Uterus (tissue), 4 donors: ENCODE results near the gene CCDC87. TPM values are rescaled to one million over a fixed set of nuclear protein-coding genes. Genes with fewer than 3 reads are reported as not detected.

Experiments
- DNase-seq, 2 donors: peaks; one replicate each; pipeline ENCODE4 v3.0.0-alpha.2; 2019 to 2020
- H3K27ac ChIP-seq, 2 donors: fragments of 200-600 bp; sonication (generic); 1 replicate in 1 of 2; 2 replicates in 1 of 2; pipeline ENCODE4 v1.5.1; 2016 to 2018
- H3K27me3 ChIP-seq, 2 donors: fragments of 200-600 bp; sonication (generic); one replicate each; pipeline ENCODE4 v1.5.1; 2018 to 2019; ENCODE audit warnings: control low read depth in 1 of 2
- H3K36me3 ChIP-seq, 2 donors: fragments of 200-600 bp; sonication (generic); one replicate each; pipeline ENCODE4 v1.5.1; 2019; ENCODE audit warnings: control low read depth in 1 of 2
- H3K4me1 ChIP-seq, 2 donors: fragments of 200-600 bp; sonication (generic); one replicate each; pipeline ENCODE4 v1.5.1; 2018 to 2019; ENCODE audit warnings: control low read depth in 1 of 2
- H3K4me3 ChIP-seq, 2 donors: fragments of 200-600 bp; sonication (generic); 1 replicate in 1 of 2; 2 replicates in 1 of 2; pipeline ENCODE4 v1.5.1; 2018 to 2019; ENCODE audit warnings: mild to moderate bottlenecking in 1 of 2
- H3K9me3 ChIP-seq, 2 donors: fragments of 200-600 bp; sonication (generic); one replicate each; pipeline ENCODE4 v1.5.1; 2019; ENCODE audit warnings: control low read depth in 1 of 2
- CTCF ChIP-seq, 4 experiments: fragments of 200-600 bp in 2 of 4; fragments of 450-650 bp in 2 of 4; sonication (generic) in 2 of 4; IDR thresholded peaks; one replicate each; pipeline ENCODE4 v1.5.1; 2016 to 2019; ENCODE audit warnings: antibody characterized with exemption in 4 of 4, mild to moderate bottlenecking in 2 of 4, moderate library complexity in 1 of 4
- POLR2A ChIP-seq, 2 donors: fragments of 450-650 bp; IDR thresholded peaks; one replicate each; pipeline ENCODE4 v1.6.1; 2016; ENCODE audit warnings: antibody characterized with exemption in 2 of 2, mild to moderate bottlenecking in 1 of 2, moderate library complexity in 1 of 2
- intact Hi-C: fragments of 100-400 bp; cut with DNase I; formaldehyde crosslinking; loops from one replicate; pipeline ENCODE4 v1.15.1; 2023; ENCODE audit warnings: low total_unique reads
- total RNA-seq, 4 donors: library from RNA; depleted of rRNA in 3 of 4; stranded (reverse); fragments of >200 nt in 3 of 4; gene quantifications; one replicate each; pipeline versions ENCODE4 v1.1.0 to v1.2.4, GENCODE V29; 2014 to 2023
- donor health status: DM: yes; HTN: yes; CAD: no.

Gene CCDC87
- total RNA-seq, 4 donors from 2014 or later: 0.52 TPM; not detected in 3

DNA sequence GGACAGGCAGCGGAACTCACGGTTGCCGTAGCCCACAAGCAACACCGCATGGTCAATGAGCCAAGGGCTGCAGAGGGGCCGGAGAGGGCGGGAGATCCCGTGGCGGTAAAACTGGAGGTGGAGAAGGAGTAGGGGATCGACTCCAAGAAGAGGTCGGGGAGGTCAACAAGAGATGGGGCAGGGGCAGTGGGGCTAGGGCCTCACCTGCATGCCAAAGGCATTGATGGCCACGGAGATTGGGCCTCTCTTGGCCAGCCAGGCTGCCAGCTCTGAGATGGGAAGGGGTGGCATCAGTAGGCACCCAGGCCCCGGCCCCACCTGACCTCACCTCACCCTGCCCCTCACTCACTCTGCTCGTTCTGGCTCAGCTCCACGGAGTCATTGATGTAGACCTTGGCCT is 28.3 kb downstream of the CCDC87 start:
- H3K36me3 ChIP-seq: no peaks in the 10 kb centered on the region
- intact Hi-C loops: no loop called here
- H3K27me3 ChIP-seq: no peaks in the 10 kb centered on the region

GRCh38 chr11:66563832-66564231 is 29.0 kb downstream of the CCDC87 start:
- no peak for DNase-seq
- no peaks in the 10 kb centered on the region for H3K36me3 ChIP-seq

More for the DNA sequence above, 28.3 kb downstream of the CCDC87 start:
- H3K4me3 ChIP-seq: no peak overlapping the region
- no peak for TF ChIP-seq POLR2A (IDR thresholded peaks at IDR 0.05)
- no peak for TF ChIP-seq CTCF (IDR thresholded peaks at IDR 0.05)
- H3K4me1 ChIP-seq: peaks cover 0 to 5% of the 10 kb centered on the region in 2 donors
- no peak overlapping the region for H3K27ac ChIP-seq
- DNase-seq: no peak
- no peaks in the 10 kb centered on the region for H3K9me3 ChIP-seq

DNA sequence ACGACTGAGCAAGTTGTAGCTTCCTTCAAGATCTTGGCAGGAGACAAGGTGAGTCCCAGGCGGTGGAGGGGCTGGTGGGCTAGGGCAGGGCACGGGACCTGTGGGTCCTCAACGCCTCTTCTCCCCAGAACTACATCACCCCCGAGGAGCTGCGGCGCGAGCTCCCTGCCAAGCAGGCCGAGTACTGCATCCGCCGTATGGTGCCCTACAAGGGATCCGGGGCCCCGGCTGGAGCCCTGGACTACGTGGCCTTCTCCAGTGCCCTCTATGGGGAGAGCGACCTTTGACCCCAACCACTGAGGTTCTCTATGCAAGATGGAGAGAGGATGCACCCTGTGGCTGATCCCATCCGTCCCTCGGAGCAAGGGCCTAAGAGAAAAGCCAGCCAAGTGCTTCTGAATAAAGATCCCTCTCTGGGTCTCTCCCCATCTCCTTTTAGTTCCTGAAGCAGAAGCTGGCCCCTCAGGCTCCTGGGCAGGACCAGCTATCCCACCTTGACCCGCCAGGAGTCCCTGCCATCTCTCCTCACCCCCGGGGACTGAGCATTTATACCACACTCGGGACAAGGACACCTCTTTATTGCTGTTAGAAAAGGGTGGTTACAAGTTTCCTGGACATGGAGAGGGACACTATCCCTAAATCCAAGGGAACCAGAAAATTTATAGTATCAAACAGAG is 29.8 kb downstream of the CCDC87 start:
- H3K27me3 ChIP-seq: no peaks in the 10 kb centered on the region
- no peaks in the 10 kb centered on the region for H3K9me3 ChIP-seq
- peaks cover 0 to 5% of the 10 kb centered on the region in 2 donors for H3K4me1 ChIP-seq
- no peak overlapping the region for H3K27ac ChIP-seq
- intact Hi-C loops: no loop called here
- TF ChIP-seq CTCF (IDR thresholded peaks at IDR 0.05) (no peak), POLR2A (IDR thresholded peaks at IDR 0.05) (no peak)
- no peak overlapping the region for H3K4me3 ChIP-seq
- H3K36me3 ChIP-seq: no peaks in the 10 kb centered on the region
- no peak for DNase-seq

More at GRCh38 chr11:66563832-66564231, 29.0 kb downstream of the CCDC87 start:
- no peaks in the 10 kb centered on the region for H3K9me3 ChIP-seq
- no peak for TF ChIP-seq CTCF (IDR thresholded peaks at IDR 0.05)
- no peak for TF ChIP-seq POLR2A (IDR thresholded peaks at IDR 0.05)
- no peaks in the 10 kb centered on the region for H3K27me3 ChIP-seq
- peaks cover 0 to 5% of the 10 kb centered on the region in 2 donors for H3K4me1 ChIP-seq
- intact Hi-C loops: no loop called here
- no peak overlapping the region for H3K27ac ChIP-seq
- H3K4me3 ChIP-seq: no peak overlapping the region

GRCh38 chr11:66562275-66562674 is 30.6 kb downstream of the CCDC87 start:
- Histone ChIP-seq H3K4me3 (no peak overlapping the region), H3K27me3 (no peaks in the 10 kb centered on the region), H3K9me3 (no peaks in the 10 kb centered on the region), H3K4me1 (peaks cover 0 to 1% of the 10 kb centered on the region in 2 donors), H3K27ac (no peak overlapping the region), H3K36me3 (no peaks in the 10 kb centered on the region)
- no peak for DNase-seq
- intact Hi-C loops: no loop called here
- TF ChIP-seq CTCF (IDR thresholded peaks at IDR 0.05) (no peak), POLR2A (IDR thresholded peaks at IDR 0.05) (no peak)

DNA sequence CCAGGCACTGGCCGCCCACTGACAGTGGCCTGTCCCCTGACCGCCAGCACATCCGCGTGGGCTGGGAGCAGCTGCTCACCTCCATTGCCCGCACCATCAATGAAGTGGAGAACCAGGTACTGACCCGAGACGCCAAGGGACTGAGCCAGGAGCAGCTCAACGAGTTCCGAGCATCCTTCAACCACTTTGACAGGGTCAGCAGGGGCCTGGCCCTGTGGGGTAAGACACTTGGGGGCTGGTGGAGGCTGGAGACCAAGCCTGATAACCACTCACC is 31.0 kb downstream of the CCDC87 start:
- Histone ChIP-seq H3K27ac (no peak overlapping the region), H3K4me1 (no peaks in the 10 kb centered on the region), H3K9me3 (no peaks in the 10 kb centered on the region), H3K27me3 (no peaks in the 10 kb centered on the region), H3K4me3 (no peak overlapping the region), H3K36me3 (no peaks in the 10 kb centered on the region)
- no peak for TF ChIP-seq POLR2A (IDR thresholded peaks at IDR 0.05)
- no peak for TF ChIP-seq CTCF (IDR thresholded peaks at IDR 0.05)
- intact Hi-C loops: no loop called here
- DNase-seq: no peak
